ENCODE data around the gene GLIPR2.
"Not testable (repeated sequence)": the region's sequence is repeated elsewhere in the genome, so short reads cannot be mapped to it uniquely, and the experiment has no call there.

The GLIPR2 gene

DNA sequence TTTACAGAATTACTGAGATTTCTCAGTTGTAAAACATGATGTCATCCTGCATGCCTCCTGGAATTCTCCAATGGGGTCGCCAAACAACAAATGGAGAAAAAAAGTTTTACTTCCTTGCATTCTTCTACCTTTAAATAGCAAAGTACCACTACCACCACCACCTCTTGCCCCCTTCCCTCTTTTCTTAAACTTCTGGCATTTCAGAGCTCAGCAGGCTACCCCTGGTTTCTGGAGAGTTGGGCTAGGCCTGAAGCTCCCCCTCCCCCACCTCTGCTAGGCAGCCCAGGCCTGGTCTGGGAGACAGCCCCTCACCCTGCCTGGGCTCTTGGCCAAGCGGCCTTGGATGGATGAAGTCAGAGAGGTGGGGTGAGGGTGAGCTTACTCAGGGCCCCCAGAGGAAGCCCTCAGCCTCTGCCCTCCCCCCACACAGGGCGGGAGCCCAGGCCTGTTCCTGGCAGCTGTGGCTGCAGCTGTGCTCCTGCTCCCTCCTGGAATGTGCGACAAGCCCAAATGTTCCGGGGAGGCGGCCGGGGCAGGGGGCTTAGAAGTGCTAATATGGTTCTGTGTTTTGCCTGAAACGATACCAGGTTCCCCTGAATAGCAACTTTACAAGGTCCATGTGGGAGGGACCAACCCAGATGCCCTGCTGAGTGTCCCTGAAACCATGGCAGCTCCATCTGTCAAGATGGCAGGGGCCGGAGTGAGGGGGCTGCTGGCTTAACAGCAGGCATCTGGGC lies 26.7 kb downstream of the GLIPR2 start:
- no peak for DNase-seq (ENCODE audit: low read depth in 2 of 2)

- no peak for DNase-seq (ENCODE audit: low read depth in 2 of 2)
These were observed 27.2 kb downstream of the GLIPR2 start for GRCh38 chr9:36163786-36164170.

DNA sequence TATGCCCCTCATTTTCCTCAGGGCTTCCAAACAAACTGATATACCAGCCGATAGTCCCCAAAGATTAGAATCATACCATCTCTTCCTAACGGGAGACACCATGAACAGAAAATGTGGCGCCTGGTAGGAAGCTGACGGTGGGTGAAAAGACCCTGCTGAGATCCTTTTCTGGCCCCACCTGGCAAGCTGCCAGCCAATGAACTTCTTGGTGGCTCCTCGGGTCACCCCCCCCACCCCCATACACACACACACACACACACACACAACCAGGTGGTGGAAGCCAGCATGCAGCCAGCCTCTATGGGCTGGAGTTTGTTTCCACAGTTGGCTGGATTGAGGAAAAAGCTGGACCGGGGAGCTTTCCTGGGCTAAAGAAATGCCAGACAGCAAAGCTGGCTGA lies 27.8 kb downstream of the GLIPR2 start:
- no peak for DNase-seq (ENCODE audit: low read depth in 2 of 2)

DNA sequence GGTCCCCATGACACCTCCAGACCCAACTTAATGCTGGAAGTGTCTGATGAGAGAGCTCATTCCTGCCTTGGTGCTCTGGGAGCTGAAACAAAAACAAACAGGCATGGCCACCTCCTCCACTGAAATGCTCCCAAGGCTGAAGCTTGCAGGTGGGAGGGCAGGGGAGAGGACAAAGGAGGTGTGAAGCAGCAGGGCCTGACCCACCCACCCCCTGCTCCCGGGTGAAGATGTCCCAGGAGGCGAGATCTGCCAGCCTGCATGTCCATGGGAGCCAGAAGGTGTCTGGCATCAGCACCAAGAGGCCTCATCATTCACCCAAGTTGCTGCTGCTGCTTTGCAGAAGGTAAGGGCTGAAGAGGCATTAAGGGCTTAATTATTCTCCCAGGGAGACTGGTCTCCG lies 28.5 kb downstream of the GLIPR2 start:
- no peak for DNase-seq (ENCODE audit: low read depth in 2 of 2)

- DNase-seq (ENCODE audit: low read depth in 2 of 2), result no peak
These were observed 29.3 kb downstream of the GLIPR2 start for GRCh38 chr9:36165826-36166167.

GRCh38 chr9:36166168-36166927 lies 29.8 kb downstream of the GLIPR2 start:
- DNase-seq (ENCODE audit: low read depth in 2 of 2), result peak; percentile 64 to 68

- no peak for DNase-seq (ENCODE audit: low read depth in 2 of 2)
These were observed 32.6 kb downstream of the GLIPR2 start, which contains the start of gene CCIN for GRCh38 chr9:36169166-36169565. Gene CCIN, plus strand, starts transcription at chr9:36169388. Its CDS starts 115 bp downstream, at chr9:36169503.

GRCh38 chr9:36169708-36170107 lies 33.2 kb downstream of the GLIPR2 start:
- no peak for DNase-seq (ENCODE audit: low read depth in 2 of 2)

- no peak for DNase-seq (ENCODE audit: low read depth in 2 of 2)
These were observed 34.0 kb downstream of the GLIPR2 start for GRCh38 chr9:36170531-36170930.

DNA sequence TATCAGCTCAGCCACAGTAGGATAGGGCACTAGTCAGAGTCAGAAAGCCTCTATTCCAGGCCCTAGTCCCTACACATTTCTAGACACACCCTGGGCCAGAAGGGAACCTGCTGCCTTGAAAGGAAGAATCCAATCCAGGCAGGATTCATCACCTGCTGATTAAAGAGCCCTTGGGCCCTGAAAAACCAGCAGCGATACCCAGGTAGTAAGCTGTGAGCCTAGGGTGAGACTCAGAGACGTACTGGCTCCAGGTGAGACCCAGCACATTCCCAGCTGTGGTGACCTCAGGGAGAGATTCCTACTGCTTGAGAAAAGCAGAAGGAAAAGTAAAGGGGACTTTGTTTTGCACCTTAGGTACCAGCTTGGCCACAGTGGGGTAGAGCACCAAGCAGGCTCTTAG lies 37.3 kb downstream of the GLIPR2 start:
- DNase-seq (ENCODE audit: low read depth in 2 of 2), result no peak

DNA sequence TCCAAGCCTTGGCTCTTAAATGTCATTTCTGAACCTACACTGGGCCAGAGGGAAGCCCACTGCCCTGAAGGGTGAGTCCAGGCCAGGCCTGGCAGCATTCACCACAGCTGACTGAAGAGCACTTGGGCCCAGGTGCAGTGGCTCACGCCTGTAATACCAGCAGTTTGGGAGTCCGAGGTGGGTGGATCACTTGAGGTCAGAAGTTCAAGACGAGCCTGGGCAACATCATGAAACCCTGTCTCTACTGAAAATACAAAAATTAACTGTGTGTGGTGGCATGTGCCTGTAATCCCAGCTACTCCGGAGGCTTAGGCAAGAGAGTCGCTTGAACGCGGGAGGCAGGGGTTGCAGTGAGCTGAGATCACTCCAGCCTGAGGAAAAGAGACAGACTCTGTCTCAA lies 37.7 kb downstream of the GLIPR2 start:
- DNase-seq (ENCODE audit: low read depth in 2 of 2), result no peak

- DNase-seq (ENCODE audit: low read depth in 2 of 2), result no peak
These were observed 38.2 kb downstream of the GLIPR2 start for GRCh38 chr9:36174731-36175130.

DNA sequence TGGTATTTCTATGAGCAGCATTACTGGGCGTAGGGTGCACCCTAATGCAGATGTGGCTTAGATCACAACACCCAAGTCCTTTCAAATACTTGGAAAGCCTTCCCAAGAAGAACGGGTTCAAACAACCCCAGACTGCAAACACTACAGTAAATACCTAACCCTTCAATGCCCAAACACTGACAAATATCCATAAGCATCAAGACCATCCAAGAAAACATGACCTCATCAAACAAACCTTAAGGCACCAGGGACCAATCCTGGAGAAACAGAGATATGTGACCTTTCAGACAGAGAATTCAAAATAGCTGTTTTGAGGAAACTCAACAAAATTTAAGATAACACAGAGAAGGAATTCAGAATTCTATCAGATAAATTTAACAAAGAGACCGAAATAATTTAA lies 38.7 kb downstream of the GLIPR2 start:
- DNase-seq (ENCODE audit: low read depth in 2 of 2), result not testable (repeated sequence)

DNA sequence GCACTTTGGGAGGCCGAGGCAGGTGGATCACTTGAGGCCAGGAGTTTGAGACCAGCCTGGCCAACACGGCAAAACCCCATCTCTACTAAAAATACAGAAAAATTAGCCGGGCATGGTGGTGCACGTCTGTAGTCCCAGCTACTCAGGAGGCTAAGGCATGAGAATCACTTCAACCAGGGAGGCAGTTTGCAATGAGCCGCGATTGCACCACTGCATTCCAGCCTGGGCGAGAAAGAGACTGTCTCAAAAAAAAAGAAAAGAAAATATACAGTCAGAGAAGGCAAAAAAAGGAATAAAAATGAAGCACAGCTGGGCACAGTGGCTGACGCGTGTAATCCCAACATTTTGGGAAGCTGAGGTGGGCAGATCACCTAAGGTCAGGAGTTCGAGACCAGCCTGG lies 40.0 kb downstream of the GLIPR2 start:
- not testable (repeated sequence) for DNase-seq (ENCODE audit: low read depth in 2 of 2)

DNA sequence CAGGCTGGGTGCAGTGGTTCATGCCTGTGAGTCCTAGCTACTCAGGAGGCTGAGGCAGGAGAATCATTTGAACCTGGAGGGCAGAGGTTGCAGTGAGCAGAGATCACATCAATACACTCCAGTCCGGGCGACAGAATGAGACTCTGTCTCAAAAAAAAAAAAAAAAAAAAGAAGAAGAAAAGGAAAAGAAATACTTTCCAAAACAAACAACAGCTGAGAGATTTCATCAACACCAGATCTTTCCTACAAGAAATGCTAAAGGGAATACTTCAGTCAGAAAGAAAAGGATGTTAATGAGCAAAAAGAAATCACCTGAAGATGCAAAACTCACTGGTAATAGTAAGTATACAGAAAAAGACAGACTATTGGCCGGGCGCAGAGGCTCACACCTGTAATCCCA lies 41.0 kb downstream of the GLIPR2 start:
- DNase-seq (ENCODE audit: low read depth in 2 of 2), result no peak

DNA sequence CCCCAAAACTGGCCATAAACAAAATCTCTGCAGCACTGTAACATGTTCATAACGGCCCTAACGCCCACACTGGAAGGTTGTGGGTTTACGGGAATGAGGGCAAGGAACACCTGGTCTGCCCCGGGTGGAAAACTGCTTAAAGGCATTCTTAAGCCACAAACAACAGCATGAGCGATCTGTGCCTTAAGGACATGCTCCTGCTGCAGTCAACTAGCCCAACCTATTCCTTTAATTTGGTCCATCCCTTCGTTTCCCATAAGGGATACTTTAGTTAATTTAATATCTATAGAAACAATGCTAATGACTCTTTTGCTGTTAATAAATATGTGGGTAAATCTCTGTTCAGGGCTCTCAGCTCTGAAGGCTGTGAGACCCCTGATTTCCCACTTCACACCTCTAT lies 43.7 kb downstream of the GLIPR2 start:
- not testable (repeated sequence) for DNase-seq (ENCODE audit: low read depth in 2 of 2)

GRCh38 chr9:36187414-36187813 lies 50.9 kb downstream of the GLIPR2 start:
- DNase-seq (ENCODE audit: low read depth in 2 of 2), result no peak

GRCh38 chr9:36188212-36188611 lies 51.7 kb downstream of the GLIPR2 start:
- DNase-seq (ENCODE audit: low read depth in 2 of 2), result no peak

DNA sequence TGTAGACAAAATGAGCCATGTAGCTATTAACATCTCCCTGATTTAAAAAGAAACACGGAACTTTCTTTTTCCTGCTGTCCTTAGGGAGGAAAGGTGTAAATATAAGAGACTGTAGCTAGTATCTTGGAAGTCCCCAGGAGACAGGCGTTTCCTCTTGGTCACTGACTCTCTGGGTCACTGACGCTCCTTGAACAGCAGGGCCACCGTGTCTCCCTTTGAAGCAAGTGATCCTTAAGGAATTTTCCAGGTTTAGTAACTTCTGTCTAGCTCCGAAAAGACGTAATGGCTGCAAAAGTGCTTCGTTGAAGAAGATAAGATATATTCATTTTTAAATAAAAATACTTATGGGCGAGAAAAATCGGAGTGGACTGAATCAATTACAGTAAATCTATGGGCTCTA lies 53.4 kb downstream of the GLIPR2 start:
- DNase-seq (ENCODE audit: low read depth in 2 of 2), result no peak

DNA sequence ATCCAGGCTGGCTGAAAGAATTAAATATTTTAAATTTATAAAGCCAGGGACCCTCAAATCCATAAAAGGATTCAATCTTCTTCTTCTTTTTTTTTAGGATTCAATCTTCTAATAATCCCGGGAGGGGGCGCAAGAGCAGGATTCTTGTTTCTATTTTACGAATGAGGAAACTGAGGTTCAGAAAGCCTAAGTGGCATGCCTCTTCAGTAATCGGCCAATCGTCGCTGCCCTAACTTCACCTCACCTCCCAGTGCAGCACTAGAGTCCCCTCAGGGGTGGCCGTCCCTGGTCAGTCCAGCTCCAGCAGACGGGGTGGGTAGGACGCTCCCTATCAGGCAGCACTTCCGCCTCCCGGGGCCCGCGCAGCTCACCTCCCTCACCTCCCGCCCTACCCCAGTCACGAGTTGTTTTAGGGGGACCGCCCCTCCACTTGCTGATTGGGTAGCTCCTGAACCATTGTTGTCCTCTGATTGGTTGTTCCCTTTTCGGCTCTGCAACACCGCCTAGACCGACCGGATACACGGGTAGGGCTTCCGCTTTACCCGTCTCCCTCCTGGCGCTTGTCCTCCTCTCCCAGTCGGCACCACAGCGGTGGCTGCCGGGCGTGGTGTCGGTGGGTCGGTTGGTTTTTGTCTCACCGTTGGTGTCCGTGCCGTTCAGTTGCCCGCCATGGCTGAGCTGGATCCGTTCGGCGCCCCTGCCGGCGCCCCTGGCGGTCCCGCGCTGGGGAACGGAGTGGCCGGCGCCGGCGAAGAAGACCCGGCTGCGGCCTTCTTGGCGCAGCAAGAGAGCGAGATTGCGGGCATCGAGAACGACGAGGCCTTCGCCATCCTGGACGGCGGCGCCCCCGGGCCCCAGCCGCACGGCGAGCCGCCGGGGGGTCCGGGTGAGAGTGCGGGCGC lies 54.1 kb downstream of the GLIPR2 start, which contains the start of gene CLTA:
Gene CLTA (plus strand): TSS at position 534 of the 902 bp plus-strand sequence. CDS start 136 bp downstream, at position 670.
- DNase-seq (ENCODE audit: low read depth in 2 of 2), result peak; percentile 85 to 92

DNA sequence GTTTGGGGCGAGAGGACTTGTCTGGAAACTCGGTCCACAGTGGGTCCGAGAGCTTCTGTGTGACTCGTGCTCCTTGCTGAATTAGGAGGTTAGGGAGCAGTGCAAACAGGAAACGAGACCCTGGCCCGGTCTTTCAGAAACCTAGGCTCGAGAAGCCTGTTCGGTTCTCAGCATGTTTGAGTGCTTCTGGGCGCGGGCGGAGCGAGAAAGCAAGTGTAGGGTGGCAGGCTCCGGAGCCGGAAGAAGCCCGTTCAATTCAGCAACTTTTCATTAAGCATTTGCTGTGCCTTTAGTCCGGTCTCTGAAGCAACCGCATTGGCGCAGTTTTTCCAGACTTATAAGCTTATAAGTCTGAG lies 54.7 kb downstream of the GLIPR2 start:
- peak; percentile 14 to 22 for DNase-seq (ENCODE audit: low read depth in 2 of 2)

DNA sequence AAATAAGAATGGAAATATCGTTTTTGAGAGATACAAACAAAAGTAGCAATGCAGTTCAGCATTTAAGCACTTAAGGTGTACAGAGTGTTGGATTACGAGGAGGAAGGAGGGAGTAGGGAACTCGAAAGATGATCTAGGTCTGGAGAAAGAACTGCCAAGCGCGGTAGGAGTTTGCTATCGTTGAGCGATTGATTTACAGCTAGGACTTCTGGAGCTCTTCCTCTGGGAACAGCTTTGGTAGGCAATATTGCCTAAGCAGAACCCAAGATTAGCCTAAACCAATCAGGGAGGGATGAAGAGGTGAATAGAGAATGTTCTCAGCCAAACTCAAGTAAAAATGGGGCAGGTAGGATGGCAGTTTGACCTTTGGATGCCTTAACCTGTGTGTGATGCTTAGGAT lies 55.2 kb downstream of the GLIPR2 start:
- no peak for DNase-seq (ENCODE audit: low read depth in 2 of 2)
